GM13976 (cell line): ENCODE results near the gene MCM5.
"Not testable (repeated sequence)": the region's sequence is repeated elsewhere in the genome, so short reads cannot be mapped to it uniquely, and the experiment has no call there.

Source experiments
- DNase-seq: peaks from one replicate; pipeline ENCODE4 v3.0.0; 2012; ENCODE audit warnings: low spot score
- CTCF ChIP-seq: IDR thresholded peaks from 2 replicates; pipeline ENCODE4 v1.5.1; 2012; ENCODE audit warnings: borderline replicate concordance, mild to moderate bottlenecking; ENCODE audit not compliant: insufficient read depth; ENCODE audit errors: extremely low read depth, missing control alignments, control extremely low read depth
- in situ Hi-C: fragments of 300-500 bp; cut with MboI; formaldehyde crosslinking; loops from one replicate; pipeline ENCODE4 v1.12.0; 2022; ENCODE audit warnings: low sequenced_read_pairs, mixed read lengths, inconsistent platforms; ENCODE audit not compliant: unreplicated experiment

MCM5 gene

GRCh38 chr22:35465109-35465701 is 65.3 kb downstream of the MCM5 start:
- no peak for TF ChIP-seq CTCF
- in situ Hi-C loops = no loop called here
- no peak for DNase-seq

- no peak for TF ChIP-seq CTCF
- in situ Hi-C loops = no loop called here
- DNase-seq = no peak
These were observed 67.9 kb downstream of the MCM5 start for GRCh38 chr22:35467681-35468434.

GRCh38 chr22:35470903-35471321 is 71.0 kb downstream of the MCM5 start:
- no peak for DNase-seq
- in situ Hi-C loops = no loop called here
- no peak for TF ChIP-seq CTCF

- in situ Hi-C loops, DNase-seq: not testable (repeated sequence)
These were observed 71.6 kb downstream of the MCM5 start for GRCh38 chr22:35471566-35471965.

DNA sequence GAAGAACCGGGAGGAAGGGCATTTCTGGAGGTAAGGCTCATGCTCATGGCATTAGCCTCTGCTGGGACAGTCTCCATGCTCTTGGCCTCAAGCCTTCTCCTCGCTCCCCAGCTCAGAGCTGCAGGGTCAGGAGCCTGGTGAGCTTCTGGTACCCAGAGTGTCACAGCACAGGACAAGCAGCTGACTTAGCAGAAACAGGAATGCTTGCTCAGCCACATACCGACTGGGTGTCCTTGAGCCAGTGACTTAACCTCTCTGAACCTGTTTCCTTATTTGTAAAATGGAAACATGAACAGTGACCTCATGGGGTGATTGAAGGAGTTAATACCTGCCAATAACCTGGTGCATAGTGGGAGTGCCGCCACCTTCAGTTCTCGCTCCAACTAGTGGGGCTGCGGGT is 72.5 kb downstream of the MCM5 start:
- in situ Hi-C loops = no loop called here
- DNase-seq = no peak
- TF ChIP-seq CTCF = no peak

DNA sequence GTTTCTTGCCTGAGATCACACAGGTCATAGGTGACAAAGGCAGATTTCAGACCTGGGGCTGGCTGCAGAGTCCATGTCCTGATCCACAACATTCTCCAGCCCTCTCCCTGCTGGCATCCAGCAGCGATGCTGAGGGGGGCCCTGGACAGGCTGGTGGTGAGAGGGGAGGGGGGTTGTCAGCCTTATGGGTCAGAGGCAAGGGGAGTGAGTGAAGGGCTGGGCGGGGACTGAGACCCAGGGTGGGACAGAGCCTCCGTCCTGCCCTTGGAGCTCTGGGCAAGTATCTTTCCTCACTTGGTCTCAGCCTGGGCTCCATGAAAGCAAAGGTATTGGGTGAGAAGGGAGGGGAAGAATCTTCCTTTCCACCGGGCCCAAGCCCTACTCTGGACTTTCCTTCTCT is 74.0 kb downstream of the MCM5 start:
- no peak for TF ChIP-seq CTCF
- in situ Hi-C loops = no loop called here
- no peak for DNase-seq
